ENCODE measurements around the gene C5orf47. TPM values are rescaled to one million over a fixed set of nuclear protein-coding genes. Genes with fewer than 3 reads are reported as not detected.

Gene C5orf47
- total and polyA plus RNA-seq, 2 donors (not counting 1 experiment from before 2014, with no cell fraction given): not detected

DNA sequence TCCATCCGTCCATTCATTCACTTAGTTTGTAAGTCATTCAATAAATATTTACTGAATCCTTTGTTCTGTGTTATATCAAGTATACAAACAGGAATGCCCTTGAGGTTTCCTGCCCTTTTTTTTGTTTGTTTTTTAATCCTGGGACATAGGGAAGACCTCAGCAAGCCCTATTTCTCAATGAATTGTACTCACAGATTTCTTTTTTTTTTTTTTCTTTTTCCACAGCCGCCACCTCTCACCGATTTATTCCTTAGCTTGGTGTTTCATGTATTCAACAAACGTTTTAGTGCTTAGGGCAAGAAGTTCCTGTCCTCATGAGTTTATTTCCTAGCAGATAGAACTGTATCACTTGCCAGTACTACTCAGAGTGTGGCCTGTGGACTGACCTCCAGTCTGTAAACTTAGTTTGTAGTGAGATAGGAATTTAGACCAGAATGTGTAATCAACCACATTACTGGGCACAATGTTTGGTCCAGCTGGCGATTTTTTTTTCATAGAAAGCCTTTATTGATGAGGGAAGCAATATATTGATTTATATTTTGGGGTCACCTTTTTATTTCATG lies 35.4 kb upstream of the C5orf47 start:
- H3K27ac Mint-ChIP-seq: no peak overlapping the region
- DNase-seq (no peak), ATAC-seq (ENCODE audit: low read depth) (no peak)
- WGBS (ENCODE audit: insufficient coverage): 50% methylated on average over 1 of the region's 5 CpGs
- ChIA-PET POLR2A (no interaction called here), CTCF (interaction anchor here (0.6 to 1.1 kb wide), 2 partner anchors 10 to 20 kb away, joined by 3 to 4 read pairs; no protein-coding TSS in a partner anchor)
- Histone ChIP-seq H2AFZ (ENCODE audit: insufficient read depth, low read depth, low read length, poor library complexity, severe bottlenecking) (no peak overlapping the region), H3K4me2 (replicated peaks; ENCODE audit: low read depth, low read length, poor library complexity, severe bottlenecking) (no peak overlapping the region), H3K27ac (ENCODE audit: low read length in 2 of 2) (no peak overlapping the region), H3K4me1 (ENCODE audit: control insufficient read depth in 2 of 2, insufficient read depth in 2 of 2, low read length in 2 of 2) (no peaks in the 10 kb centered on the region), H3K27me3 (replicated peaks in 1 of 4; ENCODE audit: control extremely low read depth in 1 of 4, control insufficient read depth in 3 of 4, insufficient read depth in 4 of 4, low read length in 3 of 4) (no peaks in the 10 kb centered on the region), H4K20me1 (ENCODE audit: control insufficient read depth, insufficient read depth, low read length, poor library complexity, severe bottlenecking) (no peaks in the 10 kb centered on the region), H3K9ac (ENCODE audit: low read length) (no peak overlapping the region), H3K4me3 (ENCODE audit: control extremely low read depth in 1 of 5, extremely low read depth in 1 of 5, insufficient read depth in 1 of 5, low read depth in 2 of 5, low read length in 4 of 5) (no peak overlapping the region), H3K9me3 (ENCODE audit: control extremely low read depth in 1 of 3, control insufficient read depth in 2 of 3, insufficient read depth in 1 of 3, low read length in 2 of 3) (no peaks in the 10 kb centered on the region), H3K79me2 (ENCODE audit: control insufficient read depth, insufficient read depth, low read length) (no peaks in the 10 kb centered on the region), H3K36me3 (replicated peaks in 1 of 2; ENCODE audit: control extremely low read depth in 1 of 2, control insufficient read depth in 1 of 2, extremely low read depth in 1 of 2, insufficient read depth in 2 of 2, low read length in 1 of 2) (peaks cover 15 to 63% of the 10 kb centered on the region in 2 experiments)
- H3K9me3 Mint-ChIP-seq (ENCODE audit: insufficient read depth): no peaks in the 10 kb centered on the region
- no peaks in the 10 kb centered on the region for H3K27me3 Mint-ChIP-seq
- TF ChIP-seq EZH2 (IDR thresholded peaks at IDR 0.05; ENCODE audit: borderline replicate concordance, insufficient read depth, low read depth, low read length, poor library complexity, severe bottlenecking): no peak
- no peak overlapping the region for H3K4me3 Mint-ChIP-seq
- intact Hi-C loops (cut with micrococcal nuclease): no loop called here
- no peaks in the 10 kb centered on the region for H3K4me1 Mint-ChIP-seq

DNA sequence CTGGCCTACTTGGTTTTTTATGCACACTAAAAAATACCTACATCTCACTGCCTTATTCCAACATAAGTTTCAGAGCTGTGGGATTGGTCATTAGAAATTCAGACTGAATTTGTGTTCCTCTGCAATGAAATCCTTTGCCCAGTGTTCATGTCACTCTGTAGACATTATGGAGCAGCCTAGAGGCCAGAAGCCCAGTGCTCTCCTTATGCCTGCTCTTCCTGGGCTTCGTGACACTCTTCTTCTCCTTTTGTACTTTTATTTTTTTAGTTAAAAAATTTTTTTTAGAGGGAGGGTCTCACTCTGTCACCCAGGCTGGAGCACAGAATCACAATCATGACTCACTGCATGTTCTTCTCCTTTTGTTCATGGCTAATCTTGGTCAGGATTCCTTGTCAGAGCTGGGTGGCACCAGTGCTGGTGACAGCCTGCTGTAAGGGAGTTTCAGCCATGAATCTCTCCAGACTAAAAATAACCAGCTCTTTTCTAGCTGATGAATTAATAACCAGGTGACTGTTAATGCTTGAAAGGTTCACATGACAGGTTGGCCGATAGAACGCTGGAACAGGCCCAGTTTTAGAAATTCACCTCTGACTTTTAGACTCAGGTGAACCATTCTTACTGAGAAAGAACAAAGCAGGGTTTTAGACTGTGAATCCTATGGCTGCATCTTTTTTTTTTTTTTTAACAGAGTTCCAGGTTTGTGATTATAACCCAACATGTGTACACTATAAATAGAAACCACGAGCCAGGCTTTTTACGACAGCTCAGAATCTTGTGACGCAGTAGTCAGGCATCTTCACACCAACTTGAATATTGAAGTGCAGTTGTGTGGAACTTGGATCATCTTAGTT lies 34.1 kb upstream of the C5orf47 start:
- Histone ChIP-seq H3K9me3 (ENCODE audit: control extremely low read depth in 1 of 3, control insufficient read depth in 2 of 3, insufficient read depth in 1 of 3, low read length in 2 of 3) (no peaks in the 10 kb centered on the region), H4K20me1 (ENCODE audit: control insufficient read depth, insufficient read depth, low read length, poor library complexity, severe bottlenecking) (no peaks in the 10 kb centered on the region), H3K36me3 (replicated peaks in 1 of 2; ENCODE audit: control extremely low read depth in 1 of 2, control insufficient read depth in 1 of 2, extremely low read depth in 1 of 2, insufficient read depth in 2 of 2, low read length in 1 of 2) (peaks cover 14 to 59% of the 10 kb centered on the region in 2 experiments), H3K4me2 (replicated peaks; ENCODE audit: low read depth, low read length, poor library complexity, severe bottlenecking) (no peak overlapping the region), H3K4me1 (ENCODE audit: control insufficient read depth in 2 of 2, insufficient read depth in 2 of 2, low read length in 2 of 2) (no peaks in the 10 kb centered on the region), H3K79me2 (ENCODE audit: control insufficient read depth, insufficient read depth, low read length) (no peaks in the 10 kb centered on the region), H3K27me3 (replicated peaks in 1 of 4; ENCODE audit: control extremely low read depth in 1 of 4, control insufficient read depth in 3 of 4, insufficient read depth in 4 of 4, low read length in 3 of 4) (no peaks in the 10 kb centered on the region), H3K27ac (ENCODE audit: low read length in 2 of 2) (no peak overlapping the region), H3K9ac (ENCODE audit: low read length) (no peak overlapping the region), H2AFZ (ENCODE audit: insufficient read depth, low read depth, low read length, poor library complexity, severe bottlenecking) (no peak overlapping the region), H3K4me3 (ENCODE audit: control extremely low read depth in 1 of 5, extremely low read depth in 1 of 5, insufficient read depth in 1 of 5, low read depth in 2 of 5, low read length in 4 of 5) (no peak overlapping the region)
- no peak for TF ChIP-seq EZH2 (IDR thresholded peaks at IDR 0.05; ENCODE audit: borderline replicate concordance, insufficient read depth, low read depth, low read length, poor library complexity, severe bottlenecking)
- TF ChIP-seq, protein P1, sequence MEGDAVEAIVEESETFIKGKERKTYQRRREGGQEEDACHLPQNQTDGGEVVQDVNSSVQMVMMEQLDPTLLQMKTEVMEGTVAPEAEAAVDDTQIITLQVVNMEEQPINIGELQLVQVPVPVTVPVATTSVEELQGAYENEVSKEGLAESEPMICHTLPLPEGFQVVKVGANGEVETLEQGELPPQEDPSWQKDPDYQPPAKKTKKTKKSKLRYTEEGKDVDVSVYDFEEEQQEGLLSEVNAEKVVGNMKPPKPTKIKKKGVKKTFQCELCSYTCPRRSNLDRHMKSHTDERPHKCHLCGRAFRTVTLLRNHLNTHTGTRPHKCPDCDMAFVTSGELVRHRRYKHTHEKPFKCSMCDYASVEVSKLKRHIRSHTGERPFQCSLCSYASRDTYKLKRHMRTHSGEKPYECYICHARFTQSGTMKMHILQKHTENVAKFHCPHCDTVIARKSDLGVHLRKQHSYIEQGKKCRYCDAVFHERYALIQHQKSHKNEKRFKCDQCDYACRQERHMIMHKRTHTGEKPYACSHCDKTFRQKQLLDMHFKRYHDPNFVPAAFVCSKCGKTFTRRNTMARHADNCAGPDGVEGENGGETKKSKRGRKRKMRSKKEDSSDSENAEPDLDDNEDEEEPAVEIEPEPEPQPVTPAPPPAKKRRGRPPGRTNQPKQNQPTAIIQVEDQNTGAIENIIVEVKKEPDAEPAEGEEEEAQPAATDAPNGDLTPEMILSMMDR (IDR thresholded peaks at IDR 0.05): no peak
- H3K9me3 Mint-ChIP-seq (ENCODE audit: insufficient read depth): no peaks in the 10 kb centered on the region
- ChIA-PET CTCF (interaction anchor here (1.0 kb wide), 2 partner anchors 330 to 336 kb away, joined by 3 read pairs; no protein-coding TSS in a partner anchor), POLR2A (no interaction called here)
- no CpG with 5 or more reads among the region's 6 CpGs for WGBS (ENCODE audit: insufficient coverage)
- DNase-seq (no peak), ATAC-seq (ENCODE audit: low read depth) (no peak)
- intact Hi-C loops (cut with micrococcal nuclease): no loop called here
- H3K4me1 Mint-ChIP-seq: no peaks in the 10 kb centered on the region
- H3K27me3 Mint-ChIP-seq: no peaks in the 10 kb centered on the region
- no peak overlapping the region for H3K4me3 Mint-ChIP-seq
- no peak overlapping the region for H3K27ac Mint-ChIP-seq
